Measurements from ENCODE around the gene GMCL2. TPM values are rescaled to one million over a fixed set of nuclear protein-coding genes. Genes with fewer than 3 reads are reported as not detected.

The GMCL2 gene
- total RNA-seq, 1 experiment from 2014 or later: not detected

- Histone ChIP-seq H3K36me3 (ENCODE audit: low read depth, low read length) (no peaks in the 10 kb centered on the region), H3F3A (ENCODE audit: low read length, unreplicated experiment) (no peaks in the 10 kb centered on the region), H3K4me2 (ENCODE audit: low read length) (no peak overlapping the region), H3K4me1 (ENCODE audit: insufficient read depth, low read length) (no peaks in the 10 kb centered on the region), H3K27ac (ENCODE audit: low read length) (no peak overlapping the region), H4K20me1 (ENCODE audit: low read length) (no peaks in the 10 kb centered on the region), H3K4me3 (ENCODE audit: low read length) (no peak overlapping the region), H3K9me3 (ENCODE audit: low read length) (no peaks in the 10 kb centered on the region), H3K79me2 (ENCODE audit: low read length) (no peaks in the 10 kb centered on the region), H2AFZ (ENCODE audit: low read length) (no peak overlapping the region), H3K27me3 (ENCODE audit: low read length) (no peaks in the 10 kb centered on the region), H3K9ac (ENCODE audit: low read length) (no peak overlapping the region), H3K9me2 (replicated peaks; ENCODE audit: low read length) (no peaks in the 10 kb centered on the region)
- ATAC-seq: no peak
- CTCF ChIA-PET: no interaction called here
- intact Hi-C loops (cut with micrococcal nuclease): no loop called here
- TF ChIP-seq, protein P1, sequence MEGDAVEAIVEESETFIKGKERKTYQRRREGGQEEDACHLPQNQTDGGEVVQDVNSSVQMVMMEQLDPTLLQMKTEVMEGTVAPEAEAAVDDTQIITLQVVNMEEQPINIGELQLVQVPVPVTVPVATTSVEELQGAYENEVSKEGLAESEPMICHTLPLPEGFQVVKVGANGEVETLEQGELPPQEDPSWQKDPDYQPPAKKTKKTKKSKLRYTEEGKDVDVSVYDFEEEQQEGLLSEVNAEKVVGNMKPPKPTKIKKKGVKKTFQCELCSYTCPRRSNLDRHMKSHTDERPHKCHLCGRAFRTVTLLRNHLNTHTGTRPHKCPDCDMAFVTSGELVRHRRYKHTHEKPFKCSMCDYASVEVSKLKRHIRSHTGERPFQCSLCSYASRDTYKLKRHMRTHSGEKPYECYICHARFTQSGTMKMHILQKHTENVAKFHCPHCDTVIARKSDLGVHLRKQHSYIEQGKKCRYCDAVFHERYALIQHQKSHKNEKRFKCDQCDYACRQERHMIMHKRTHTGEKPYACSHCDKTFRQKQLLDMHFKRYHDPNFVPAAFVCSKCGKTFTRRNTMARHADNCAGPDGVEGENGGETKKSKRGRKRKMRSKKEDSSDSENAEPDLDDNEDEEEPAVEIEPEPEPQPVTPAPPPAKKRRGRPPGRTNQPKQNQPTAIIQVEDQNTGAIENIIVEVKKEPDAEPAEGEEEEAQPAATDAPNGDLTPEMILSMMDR (conservative IDR thresholded peaks at IDR 0.05; ENCODE audit: low read depth, low read length): no peak
- no peak for TF ChIP-seq EZH2 (IDR thresholded peaks at IDR 0.05; ENCODE audit: low read length, unreplicated experiment)
- TF ChIP-seq EZH2phosphoT487 (IDR thresholded peaks at IDR 0.05; ENCODE audit: borderline replicate concordance, low read length): no peak
- POLR2A ChIA-PET (ENCODE audit: unreplicated experiment): no interaction called here
- no TSS peak for BruUV-seq (replicated peaks)
- no peak for DNase-seq
Observed at GRCh38 chr5:178176791-178177190, 10.4 kb downstream of the GMCL2 start.

DNA sequence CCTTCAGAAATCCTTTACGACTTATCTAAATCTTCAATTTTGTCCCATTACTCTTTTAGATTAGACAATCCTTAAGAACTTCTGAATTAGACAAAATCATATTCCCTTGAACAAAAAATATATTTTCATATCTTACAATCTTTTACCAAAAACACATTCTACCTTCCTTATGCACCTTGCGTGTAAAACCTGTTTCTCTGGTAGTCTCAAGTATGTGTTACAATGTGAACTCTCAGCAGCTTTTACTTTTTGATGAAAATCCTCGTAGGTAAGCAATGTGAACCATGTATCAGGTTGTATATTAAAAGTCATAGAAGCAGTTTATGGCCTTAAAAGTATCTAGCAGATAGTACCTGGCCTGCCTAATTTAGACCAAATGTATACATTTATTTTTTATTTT, 12.7 kb downstream of the GMCL2 start:
- BruUV-seq (replicated peaks): no TSS peak
- Histone ChIP-seq H3K9me2 (replicated peaks; ENCODE audit: low read length) (no peaks in the 10 kb centered on the region), H3K27ac (ENCODE audit: low read length) (no peak overlapping the region), H3K4me3 (ENCODE audit: low read length) (no peak overlapping the region), H4K20me1 (ENCODE audit: low read length) (no peaks in the 10 kb centered on the region), H3K36me3 (ENCODE audit: low read depth, low read length) (no peaks in the 10 kb centered on the region), H3K9me3 (ENCODE audit: low read length) (no peaks in the 10 kb centered on the region), H2AFZ (ENCODE audit: low read length) (no peak overlapping the region), H3F3A (ENCODE audit: low read length, unreplicated experiment) (no peaks in the 10 kb centered on the region), H3K27me3 (ENCODE audit: low read length) (no peaks in the 10 kb centered on the region), H3K79me2 (ENCODE audit: low read length) (no peaks in the 10 kb centered on the region), H3K9ac (ENCODE audit: low read length) (no peak overlapping the region), H3K4me2 (ENCODE audit: low read length) (no peak overlapping the region), H3K4me1 (ENCODE audit: insufficient read depth, low read length) (no peaks in the 10 kb centered on the region)
- ChIA-PET CTCF (no interaction called here), POLR2A (ENCODE audit: unreplicated experiment) (no interaction called here)
- TF ChIP-seq, protein P1 (conservative IDR thresholded peaks at IDR 0.05; ENCODE audit: low read depth, low read length): no peak
- TF ChIP-seq EZH2phosphoT487 (IDR thresholded peaks at IDR 0.05; ENCODE audit: borderline replicate concordance, low read length) (no peak), EZH2 (IDR thresholded peaks at IDR 0.05; ENCODE audit: low read length, unreplicated experiment) (no peak)
- DNase-seq (no peak), ATAC-seq (no peak)
- intact Hi-C loops (cut with micrococcal nuclease): no loop called here

DNA sequence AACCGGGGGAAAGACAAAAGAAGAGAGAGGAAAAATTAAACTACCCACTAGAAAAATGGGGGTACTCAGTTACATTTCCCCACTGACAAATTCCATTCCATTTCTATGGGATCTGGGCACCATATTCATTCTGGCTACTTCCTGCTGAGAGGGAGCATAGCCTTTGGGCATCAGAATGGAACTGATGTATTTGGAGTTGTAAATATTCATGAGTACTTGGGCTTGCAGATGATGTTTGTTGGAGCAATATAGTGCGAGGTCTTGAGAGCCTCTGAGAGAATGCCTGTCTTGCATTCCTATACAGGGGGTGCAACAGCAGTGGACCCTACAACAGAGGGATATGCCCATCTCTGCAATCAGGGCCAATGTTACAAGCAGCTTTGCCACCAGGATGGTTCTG, 16.7 kb downstream of the GMCL2 start:
- no peaks in the 10 kb centered on the region for H3K79me2 ChIP-seq (ENCODE audit: low read length)
- no peaks in the 10 kb centered on the region for H3K36me3 ChIP-seq (ENCODE audit: low read depth, low read length)
- H2AFZ ChIP-seq (ENCODE audit: low read length): no peak overlapping the region
- intact Hi-C loops (cut with micrococcal nuclease): no loop called here
- no peak overlapping the region for H3K4me2 ChIP-seq (ENCODE audit: low read length)
- BruUV-seq (replicated peaks): no TSS peak
- ATAC-seq: no peak
- DNase-seq: no peak
- H3K9ac ChIP-seq (ENCODE audit: low read length): no peak overlapping the region
- H3K9me3 ChIP-seq (ENCODE audit: low read length): no peaks in the 10 kb centered on the region
- ChIA-PET POLR2A (ENCODE audit: unreplicated experiment) (no interaction called here), CTCF (no interaction called here)
- H3K27ac ChIP-seq (ENCODE audit: low read length): no peak overlapping the region
- H3K4me3 ChIP-seq (ENCODE audit: low read length): no peak overlapping the region
- no peaks in the 10 kb centered on the region for H3K27me3 ChIP-seq (ENCODE audit: low read length)
- H3K9me2 ChIP-seq (replicated peaks; ENCODE audit: low read length): no peaks in the 10 kb centered on the region
- no peaks in the 10 kb centered on the region for H4K20me1 ChIP-seq (ENCODE audit: low read length)
- H3F3A ChIP-seq (ENCODE audit: low read length, unreplicated experiment): no peaks in the 10 kb centered on the region
- no peaks in the 10 kb centered on the region for H3K4me1 ChIP-seq (ENCODE audit: insufficient read depth, low read length)
- no peak for TF ChIP-seq EZH2 (IDR thresholded peaks at IDR 0.05; ENCODE audit: low read length, unreplicated experiment)
- no peak for TF ChIP-seq EZH2phosphoT487 (IDR thresholded peaks at IDR 0.05; ENCODE audit: borderline replicate concordance, low read length)
- TF ChIP-seq, protein P1 (conservative IDR thresholded peaks at IDR 0.05; ENCODE audit: low read depth, low read length): no peak
